ENCODE results near the gene CTNNA1. TPM values are rescaled to one million over a fixed set of nuclear protein-coding genes. Genes with fewer than 3 reads are reported as not detected.

CTNNA1 gene
- polyA plus RNA-seq, 3 donors, result 56.6 to 84.5 (median 66.2) TPM

- H3K79me2 ChIP-seq (ENCODE audit: insufficient read depth, low read length), result no peaks in the 10 kb centered on the region
Observed at GRCh38 chr5:138884554-138884953, 131.3 kb downstream of the CTNNA1 start.

GRCh38 chr5:138889994-138890393, 136.8 kb downstream of the CTNNA1 start:
- no peak overlapping the region for H3K4me3 Mint-ChIP-seq
- H3K27ac Mint-ChIP-seq, result no peak overlapping the region
- Histone ChIP-seq H3K27ac (ENCODE audit: low read depth in 1 of 2, low read length in 2 of 2) (no peak overlapping the region), H3K79me2 (ENCODE audit: insufficient read depth, low read length) (no peaks in the 10 kb centered on the region), H3K4me1 (ENCODE audit: control insufficient read depth in 1 of 2, insufficient read depth in 2 of 2, low read length in 2 of 2) (no peaks in the 10 kb centered on the region), H3K4me3 (replicated peaks in 1 of 3; ENCODE audit: low read depth in 2 of 3, low read length in 3 of 3) (no peak overlapping the region), H3K27me3 (ENCODE audit: control insufficient read depth in 2 of 2, insufficient read depth in 2 of 2, low read length in 2 of 2) (no peaks in the 10 kb centered on the region), H4K20me1 (ENCODE audit: insufficient read depth, low read length) (peaks cover 1% of the 10 kb centered on the region), H2AFZ (ENCODE audit: insufficient read depth, low read depth, low read length, poor library complexity, severe bottlenecking) (no peak overlapping the region), H3K9me3 (replicated peaks in 1 of 2; ENCODE audit: control insufficient read depth in 1 of 2, insufficient read depth in 1 of 2, low read length in 2 of 2) (peaks cover 5 to 20% of the 10 kb centered on the region in 2 donors), H3K36me3 (replicated peaks in 1 of 2; ENCODE audit: control insufficient read depth in 1 of 2, insufficient read depth in 2 of 2, low read length in 2 of 2) (peaks cover 41 to 72% of the 10 kb centered on the region in 2 donors), H3K4me2 (replicated peaks; ENCODE audit: extremely low read depth, low read length, poor library complexity, severe bottlenecking) (no peak overlapping the region), H3K9ac (ENCODE audit: insufficient read depth, low read length, poor library complexity, severe bottlenecking) (no peak overlapping the region)
- H3K9me3 Mint-ChIP-seq, result peaks cover 9 to 16% (median 11%) of the 10 kb centered on the region in 7 donors
- intact Hi-C loops (cut with micrococcal nuclease), result no loop called here
- peaks cover 56 to 83% of the 10 kb centered on the region in 2 donors for H3K36me3 Mint-ChIP-seq
- no peaks in the 10 kb centered on the region for H3K27me3 Mint-ChIP-seq (ENCODE audit: low read depth in 3 of 3)
- peaks cover 8% of the 10 kb centered on the region for H3K4me1 Mint-ChIP-seq
- TF ChIP-seq, protein P1, sequence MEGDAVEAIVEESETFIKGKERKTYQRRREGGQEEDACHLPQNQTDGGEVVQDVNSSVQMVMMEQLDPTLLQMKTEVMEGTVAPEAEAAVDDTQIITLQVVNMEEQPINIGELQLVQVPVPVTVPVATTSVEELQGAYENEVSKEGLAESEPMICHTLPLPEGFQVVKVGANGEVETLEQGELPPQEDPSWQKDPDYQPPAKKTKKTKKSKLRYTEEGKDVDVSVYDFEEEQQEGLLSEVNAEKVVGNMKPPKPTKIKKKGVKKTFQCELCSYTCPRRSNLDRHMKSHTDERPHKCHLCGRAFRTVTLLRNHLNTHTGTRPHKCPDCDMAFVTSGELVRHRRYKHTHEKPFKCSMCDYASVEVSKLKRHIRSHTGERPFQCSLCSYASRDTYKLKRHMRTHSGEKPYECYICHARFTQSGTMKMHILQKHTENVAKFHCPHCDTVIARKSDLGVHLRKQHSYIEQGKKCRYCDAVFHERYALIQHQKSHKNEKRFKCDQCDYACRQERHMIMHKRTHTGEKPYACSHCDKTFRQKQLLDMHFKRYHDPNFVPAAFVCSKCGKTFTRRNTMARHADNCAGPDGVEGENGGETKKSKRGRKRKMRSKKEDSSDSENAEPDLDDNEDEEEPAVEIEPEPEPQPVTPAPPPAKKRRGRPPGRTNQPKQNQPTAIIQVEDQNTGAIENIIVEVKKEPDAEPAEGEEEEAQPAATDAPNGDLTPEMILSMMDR (IDR thresholded peaks at IDR 0.05), result no peak
- no peak for DNase-seq

More at GRCh38 chr5:138884554-138884953, 131.3 kb downstream of the CTNNA1 start:
- H3K9ac ChIP-seq (ENCODE audit: insufficient read depth, low read length, poor library complexity, severe bottlenecking), result no peak overlapping the region
- Mint-ChIP-seq H3K36me3 (peaks cover 29 to 40% of the 10 kb centered on the region in 2 donors), H3K27me3 (ENCODE audit: low read depth in 3 of 3) (no peaks in the 10 kb centered on the region), H3K27ac (no peak overlapping the region), H3K4me1 (peaks cover 10% of the 10 kb centered on the region), H3K9me3 (peaks cover 0 to 6% (median 2%) of the 10 kb centered on the region in 7 donors), H3K4me3 (no peak overlapping the region)
- no peaks in the 10 kb centered on the region for H3K4me1 ChIP-seq (ENCODE audit: control insufficient read depth in 1 of 2, insufficient read depth in 2 of 2, low read length in 2 of 2)
- no peak overlapping the region for H3K4me2 ChIP-seq (replicated peaks; ENCODE audit: extremely low read depth, low read length, poor library complexity, severe bottlenecking)
- H4K20me1 ChIP-seq (ENCODE audit: insufficient read depth, low read length), result peaks cover 53% of the 10 kb centered on the region
- H3K9me3 ChIP-seq (replicated peaks in 1 of 2; ENCODE audit: control insufficient read depth in 1 of 2, insufficient read depth in 1 of 2, low read length in 2 of 2), result peaks cover 0 to 6% of the 10 kb centered on the region in 2 donors
- H3K27ac ChIP-seq (ENCODE audit: low read depth in 1 of 2, low read length in 2 of 2), result no peak overlapping the region
- H3K36me3 ChIP-seq (replicated peaks in 1 of 2; ENCODE audit: control insufficient read depth in 1 of 2, insufficient read depth in 2 of 2, low read length in 2 of 2), result peaks cover 25 to 40% of the 10 kb centered on the region in 2 donors
- H2AFZ ChIP-seq (ENCODE audit: insufficient read depth, low read depth, low read length, poor library complexity, severe bottlenecking), result no peak overlapping the region
- no peak overlapping the region for H3K4me3 ChIP-seq (replicated peaks in 1 of 3; ENCODE audit: low read depth in 2 of 3, low read length in 3 of 3)
- DNase-seq, result no peak
- no peaks in the 10 kb centered on the region for H3K27me3 ChIP-seq (ENCODE audit: control insufficient read depth in 2 of 2, insufficient read depth in 2 of 2, low read length in 2 of 2)
- TF ChIP-seq, protein P1 (IDR thresholded peaks at IDR 0.05), result no peak
- intact Hi-C loops (cut with micrococcal nuclease), result no loop called here

Measured in CD14-positive monocyte (primary cell).